ENCODE results near the gene CCSER2.

GRCh38 chr10:84440781-84441180, 112.4 kb downstream of the CCSER2 start:
- TF ChIP-seq EZH2 (IDR thresholded peaks at IDR 0.05; ENCODE audit: borderline replicate concordance, insufficient read depth, low read depth, low read length, poor library complexity, severe bottlenecking): no peak
- no peak for TF ChIP-seq CTCF (IDR thresholded peaks at IDR 0.05)
